ENCODE results near the gene MAP1LC3B2. TPM values are rescaled to one million over a fixed set of nuclear protein-coding genes. Genes with fewer than 3 reads are reported as not detected.

MAP1LC3B2 gene
- total and polyA plus RNA-seq, 2 experiments from 2014 or later: 3.3 TPM; not detected in 1

DNA sequence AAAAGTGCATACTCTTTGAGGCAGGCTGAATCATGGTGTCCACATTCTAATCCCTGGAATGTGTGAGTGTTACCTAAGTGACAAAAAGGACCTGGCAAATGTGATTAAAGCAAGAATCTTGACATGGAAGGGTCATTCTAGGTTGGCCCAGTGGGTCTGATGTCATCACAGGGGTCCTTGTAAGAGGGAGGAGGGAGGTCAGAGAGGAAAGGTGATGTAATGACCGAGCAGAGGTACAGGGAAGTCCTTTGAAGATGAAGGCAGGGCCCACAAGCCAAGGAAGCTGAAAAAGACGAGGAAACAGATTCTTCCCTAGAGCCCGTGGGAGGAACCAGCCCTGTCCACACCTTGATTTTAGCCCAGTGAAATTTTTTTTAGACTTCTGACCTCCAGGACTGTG lies 60.1 kb downstream of the MAP1LC3B2 start:
- Histone ChIP-seq H3K27ac (no peak overlapping the region), H3K4me2 (no peak overlapping the region), H3K9me2 (replicated peaks; ENCODE audit: insufficient read depth) (no peaks in the 10 kb centered on the region), H3K36me3 (replicated peaks; ENCODE audit: insufficient read depth, low read depth) (no peaks in the 10 kb centered on the region), H3K27me3 (no peaks in the 10 kb centered on the region), H3K9me3 (ENCODE audit: low read depth) (no peaks in the 10 kb centered on the region), H3K4me3 (no peak overlapping the region), H3K4me1 (ENCODE audit: insufficient read depth) (no peaks in the 10 kb centered on the region), H3K79me2 (no peaks in the 10 kb centered on the region), H2AFZ (no peak overlapping the region), H4K20me1 (ENCODE audit: insufficient read depth, poor library complexity, severe bottlenecking) (no peaks in the 10 kb centered on the region)
- TF ChIP-seq EZH2phosphoT487 (IDR thresholded peaks at IDR 0.05; ENCODE audit: low read depth, severe bottlenecking, unreplicated experiment) (no peak), EZH2 (IDR thresholded peaks at IDR 0.05; ENCODE audit: borderline replicate concordance) (no peak)
- TF ChIP-seq, protein P1, sequence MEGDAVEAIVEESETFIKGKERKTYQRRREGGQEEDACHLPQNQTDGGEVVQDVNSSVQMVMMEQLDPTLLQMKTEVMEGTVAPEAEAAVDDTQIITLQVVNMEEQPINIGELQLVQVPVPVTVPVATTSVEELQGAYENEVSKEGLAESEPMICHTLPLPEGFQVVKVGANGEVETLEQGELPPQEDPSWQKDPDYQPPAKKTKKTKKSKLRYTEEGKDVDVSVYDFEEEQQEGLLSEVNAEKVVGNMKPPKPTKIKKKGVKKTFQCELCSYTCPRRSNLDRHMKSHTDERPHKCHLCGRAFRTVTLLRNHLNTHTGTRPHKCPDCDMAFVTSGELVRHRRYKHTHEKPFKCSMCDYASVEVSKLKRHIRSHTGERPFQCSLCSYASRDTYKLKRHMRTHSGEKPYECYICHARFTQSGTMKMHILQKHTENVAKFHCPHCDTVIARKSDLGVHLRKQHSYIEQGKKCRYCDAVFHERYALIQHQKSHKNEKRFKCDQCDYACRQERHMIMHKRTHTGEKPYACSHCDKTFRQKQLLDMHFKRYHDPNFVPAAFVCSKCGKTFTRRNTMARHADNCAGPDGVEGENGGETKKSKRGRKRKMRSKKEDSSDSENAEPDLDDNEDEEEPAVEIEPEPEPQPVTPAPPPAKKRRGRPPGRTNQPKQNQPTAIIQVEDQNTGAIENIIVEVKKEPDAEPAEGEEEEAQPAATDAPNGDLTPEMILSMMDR (IDR thresholded peaks at IDR 0.05; ENCODE audit: poor library complexity): no peak
- WGBS (ENCODE audit: low lambda C conversion rate, missing lambda C conversion rate): 86% methylated on average over 3 of the region's 3 CpGs
- DNase-seq (ENCODE audit: low spot score): no peak

DNA sequence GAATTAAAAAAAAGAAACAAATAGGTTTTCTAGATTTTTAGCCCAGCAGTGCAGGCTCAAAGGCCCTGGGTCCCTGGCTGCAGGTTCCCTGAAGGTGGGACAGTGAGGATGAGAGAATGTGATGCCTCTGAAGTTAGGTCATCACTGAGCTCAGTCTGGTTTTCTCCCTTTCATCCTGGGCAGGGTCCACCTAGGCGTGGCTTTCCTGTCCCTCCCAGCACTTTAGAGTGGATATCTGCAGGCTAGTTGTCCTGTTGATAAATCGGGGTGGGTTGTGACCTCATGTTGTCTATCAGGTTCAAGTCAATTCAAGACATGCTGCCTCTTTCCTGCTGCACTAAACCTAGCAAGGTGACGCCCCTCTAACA lies 60.9 kb downstream of the MAP1LC3B2 start:
- H3K79me2 ChIP-seq: no peaks in the 10 kb centered on the region
- H3K9me3 ChIP-seq (ENCODE audit: low read depth): no peaks in the 10 kb centered on the region
- no peak overlapping the region for H3K4me2 ChIP-seq
- H3K27ac ChIP-seq: no peak overlapping the region
- H3K36me3 ChIP-seq (replicated peaks; ENCODE audit: insufficient read depth, low read depth): no peaks in the 10 kb centered on the region
- H3K27me3 ChIP-seq: no peaks in the 10 kb centered on the region
- H4K20me1 ChIP-seq (ENCODE audit: insufficient read depth, poor library complexity, severe bottlenecking): no peaks in the 10 kb centered on the region
- no peak for DNase-seq (ENCODE audit: low spot score)
- H2AFZ ChIP-seq: peak overlapping the region; percentile 14
- no peaks in the 10 kb centered on the region for H3K4me1 ChIP-seq (ENCODE audit: insufficient read depth)
- H3K9me2 ChIP-seq (replicated peaks; ENCODE audit: insufficient read depth): no peaks in the 10 kb centered on the region
- H3K4me3 ChIP-seq: no peak overlapping the region
- 66% methylated on average over 3 of the region's 3 CpGs for WGBS (ENCODE audit: low lambda C conversion rate, missing lambda C conversion rate)
- TF ChIP-seq EZH2phosphoT487 (IDR thresholded peaks at IDR 0.05; ENCODE audit: low read depth, severe bottlenecking, unreplicated experiment): no peak
- no peak for TF ChIP-seq EZH2 (IDR thresholded peaks at IDR 0.05; ENCODE audit: borderline replicate concordance)
- TF ChIP-seq, protein P1 (IDR thresholded peaks at IDR 0.05; ENCODE audit: poor library complexity): no peak

DNA sequence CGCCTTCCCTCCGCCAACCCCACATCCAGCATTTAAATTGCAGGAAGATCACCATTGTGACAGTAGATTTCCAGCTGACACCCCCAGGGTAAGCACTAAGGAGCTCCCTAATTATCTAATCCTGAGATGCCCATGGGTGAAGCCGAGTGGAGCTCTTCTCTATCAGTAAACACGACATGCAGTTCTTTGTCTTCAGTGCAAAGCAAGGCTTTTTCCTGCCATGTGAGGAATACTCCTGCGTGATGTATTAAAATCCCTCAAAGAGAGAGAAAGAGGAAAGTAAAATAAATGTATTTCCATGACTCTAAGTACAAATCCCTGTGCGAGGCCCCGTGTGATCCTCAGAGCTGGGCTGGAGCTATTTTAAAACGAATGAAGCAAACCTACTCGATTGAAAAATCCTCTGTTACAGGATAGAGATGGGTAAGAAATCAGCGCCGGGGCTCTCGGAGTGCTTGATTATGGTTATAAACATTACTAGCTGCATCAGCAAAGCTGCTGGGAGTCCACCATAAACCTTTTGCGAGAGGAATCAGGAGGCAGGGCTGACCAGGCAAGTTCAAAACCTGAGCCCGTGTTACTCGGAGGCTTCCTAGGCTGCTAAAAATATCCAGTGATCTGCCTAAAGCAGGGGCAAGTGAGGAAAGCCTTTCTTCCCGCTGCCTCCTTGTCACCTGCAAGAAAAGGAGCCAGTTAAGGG lies 61.5 kb downstream of the MAP1LC3B2 start:
- H2AFZ ChIP-seq: peak overlapping the region; percentile 14
- no peak overlapping the region for H3K4me3 ChIP-seq
- TF ChIP-seq EZH2phosphoT487 (IDR thresholded peaks at IDR 0.05; ENCODE audit: low read depth, severe bottlenecking, unreplicated experiment): no peak
- TF ChIP-seq, protein P1 (IDR thresholded peaks at IDR 0.05; ENCODE audit: poor library complexity): no peak
- no peak for TF ChIP-seq EZH2 (IDR thresholded peaks at IDR 0.05; ENCODE audit: borderline replicate concordance)
- no peaks in the 10 kb centered on the region for H4K20me1 ChIP-seq (ENCODE audit: insufficient read depth, poor library complexity, severe bottlenecking)
- no peak for DNase-seq (ENCODE audit: low spot score)
- H3K9me3 ChIP-seq (ENCODE audit: low read depth): no peaks in the 10 kb centered on the region
- H3K4me2 ChIP-seq: peak overlapping the region; percentile 58
- no peaks in the 10 kb centered on the region for H3K4me1 ChIP-seq (ENCODE audit: insufficient read depth)
- H3K36me3 ChIP-seq (replicated peaks; ENCODE audit: insufficient read depth, low read depth): no peaks in the 10 kb centered on the region
- H3K27me3 ChIP-seq: no peaks in the 10 kb centered on the region
- H3K27ac ChIP-seq: no peak overlapping the region
- no peaks in the 10 kb centered on the region for H3K79me2 ChIP-seq
- no peaks in the 10 kb centered on the region for H3K9me2 ChIP-seq (replicated peaks; ENCODE audit: insufficient read depth)
- 54% methylated on average over 16 of the region's 16 CpGs for WGBS (ENCODE audit: low lambda C conversion rate, missing lambda C conversion rate)

All from hepatocyte (in vitro differentiated cells).